Measurements from ENCODE around the gene SYVN1.

DNA sequence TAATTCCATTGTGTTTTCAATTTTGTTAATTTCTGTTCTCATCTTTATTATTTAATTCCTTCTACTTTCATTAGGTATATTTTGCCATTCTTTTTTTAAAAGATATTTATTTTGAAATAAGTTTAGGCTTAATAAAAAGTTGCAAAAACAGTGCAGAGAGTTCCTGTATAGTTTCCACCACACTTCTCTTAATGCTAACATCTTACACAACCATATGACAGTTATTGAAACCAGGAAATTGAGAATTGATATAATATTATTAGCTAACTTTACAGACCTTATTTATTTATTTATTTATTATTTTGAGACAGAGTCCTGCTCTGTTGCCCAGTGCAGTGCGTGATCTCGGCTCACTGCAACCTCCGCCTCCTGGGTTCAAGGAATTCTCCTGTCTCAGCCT lies 21.9 kb upstream of the SYVN1 start:
- TF ChIP-seq EZH2 (IDR thresholded peaks at IDR 0.05) (no peak), RAD21 (IDR thresholded peaks at IDR 0.05; ENCODE audit: low read depth) (no peak), POLR2A (IDR thresholded peaks at IDR 0.05; ENCODE audit: borderline replicate concordance, extremely low read depth, insufficient read depth, insufficient read length) (no peak), POLR2AphosphoS5 (IDR thresholded peaks at IDR 0.05; ENCODE audit: low read depth, low read length) (no peak)
- TF ChIP-seq, protein P1, sequence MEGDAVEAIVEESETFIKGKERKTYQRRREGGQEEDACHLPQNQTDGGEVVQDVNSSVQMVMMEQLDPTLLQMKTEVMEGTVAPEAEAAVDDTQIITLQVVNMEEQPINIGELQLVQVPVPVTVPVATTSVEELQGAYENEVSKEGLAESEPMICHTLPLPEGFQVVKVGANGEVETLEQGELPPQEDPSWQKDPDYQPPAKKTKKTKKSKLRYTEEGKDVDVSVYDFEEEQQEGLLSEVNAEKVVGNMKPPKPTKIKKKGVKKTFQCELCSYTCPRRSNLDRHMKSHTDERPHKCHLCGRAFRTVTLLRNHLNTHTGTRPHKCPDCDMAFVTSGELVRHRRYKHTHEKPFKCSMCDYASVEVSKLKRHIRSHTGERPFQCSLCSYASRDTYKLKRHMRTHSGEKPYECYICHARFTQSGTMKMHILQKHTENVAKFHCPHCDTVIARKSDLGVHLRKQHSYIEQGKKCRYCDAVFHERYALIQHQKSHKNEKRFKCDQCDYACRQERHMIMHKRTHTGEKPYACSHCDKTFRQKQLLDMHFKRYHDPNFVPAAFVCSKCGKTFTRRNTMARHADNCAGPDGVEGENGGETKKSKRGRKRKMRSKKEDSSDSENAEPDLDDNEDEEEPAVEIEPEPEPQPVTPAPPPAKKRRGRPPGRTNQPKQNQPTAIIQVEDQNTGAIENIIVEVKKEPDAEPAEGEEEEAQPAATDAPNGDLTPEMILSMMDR (IDR thresholded peaks at IDR 0.05 in 2 of 3, conservative IDR thresholded peaks at IDR 0.05 in 1 of 3; ENCODE audit: borderline replicate concordance in 1 of 3, insufficient read depth in 1 of 3, low read depth in 2 of 3, low read length in 2 of 3), result no peak
- TF ChIP-seq, protein P2, sequence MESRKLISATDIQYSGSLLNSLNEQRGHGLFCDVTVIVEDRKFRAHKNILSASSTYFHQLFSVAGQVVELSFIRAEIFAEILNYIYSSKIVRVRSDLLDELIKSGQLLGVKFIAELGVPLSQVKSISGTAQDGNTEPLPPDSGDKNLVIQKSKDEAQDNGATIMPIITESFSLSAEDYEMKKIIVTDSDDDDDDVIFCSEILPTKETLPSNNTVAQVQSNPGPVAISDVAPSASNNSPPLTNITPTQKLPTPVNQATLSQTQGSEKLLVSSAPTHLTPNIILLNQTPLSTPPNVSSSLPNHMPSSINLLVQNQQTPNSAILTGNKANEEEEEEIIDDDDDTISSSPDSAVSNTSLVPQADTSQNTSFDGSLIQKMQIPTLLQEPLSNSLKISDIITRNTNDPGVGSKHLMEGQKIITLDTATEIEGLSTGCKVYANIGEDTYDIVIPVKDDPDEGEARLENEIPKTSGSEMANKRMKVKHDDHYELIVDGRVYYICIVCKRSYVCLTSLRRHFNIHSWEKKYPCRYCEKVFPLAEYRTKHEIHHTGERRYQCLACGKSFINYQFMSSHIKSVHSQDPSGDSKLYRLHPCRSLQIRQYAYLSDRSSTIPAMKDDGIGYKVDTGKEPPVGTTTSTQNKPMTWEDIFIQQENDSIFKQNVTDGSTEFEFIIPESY (IDR thresholded peaks at IDR 0.05; ENCODE audit: extremely low read depth, insufficient replicate concordance, low read length), result no peak
